Panc1 (cell line): ENCODE measurements around the gene GMEB2. TPM values are rescaled to one million over a fixed set of nuclear protein-coding genes. Genes with fewer than 3 reads are reported as not detected.

ENCODE experiments used
- ATAC-seq: fragments of 200-7000 bp; cut with Tn5 transposase; 2 replicates; pipeline ENCODE4 v1.9.1; 2020; ENCODE audit warnings: mild to moderate bottlenecking, moderate library complexity
- BruUV-seq: library from RNA; stranded (reverse); fragments of 400-500 nt; replicated peaks from 2 replicates; lab custom pipeline; 2021; lab: Mats Ljungman, UMichigan
- CTCF ChIA-PET: fragments of 300-600 bp; sonication (Branson Sonifier 250); formaldehyde crosslinking; loops from one replicate; lab custom pipeline; 2022; ENCODE audit warnings: antibody characterized with exemption; lab: Charles Lee
- POLR2A ChIA-PET: fragments of 300-600 bp; sonication (Branson Sonifier 250); formaldehyde crosslinking; loops from one replicate; lab custom pipeline; 2022; ENCODE audit warnings: antibody characterized with exemption; lab: Charles Lee
- DNase-seq: peaks from one replicate; pipeline ENCODE4 v3.0.0-alpha.2; 2010; ENCODE audit warnings: low read depth, low spot score
- H3K27ac ChIP-seq: 2 replicates; pipeline ENCODE4 v1.5.1; 2011; ENCODE audit warnings: mild to moderate bottlenecking, low read length, inconsistent platforms
- H3K27me3 ChIP-seq: fragments of 200-500 bp; sonication (Bioruptor generic); 2 replicates; pipeline ENCODE4 v1.6.0; 2014; ENCODE audit warnings: low read length, inconsistent platforms; ENCODE audit not compliant: control insufficient read depth, insufficient read depth
- H3K36me3 ChIP-seq: fragments of 200-500 bp; sonication (Bioruptor generic); 2 replicates; pipeline ENCODE4 v1.5.1; 2014; ENCODE audit warnings: inconsistent platforms, mild to moderate bottlenecking, low read length, moderate library complexity; ENCODE audit not compliant: control insufficient read depth, insufficient read depth
- H3K4me1 ChIP-seq: 2 replicates; pipeline ENCODE4 v1.5.1; 2011; ENCODE audit warnings: inconsistent platforms, mild to moderate bottlenecking, low read length, moderate library complexity; ENCODE audit not compliant: control insufficient read depth, insufficient read depth
- H3K4me3 ChIP-seq, 2 experiments: 2 replicates each; pipeline ENCODE4 v1.5.1; 2011 to 2012; ENCODE audit warnings: low read depth in 2 of 2, low read length in 2 of 2, mild to moderate bottlenecking in 2 of 2, inconsistent platforms in 1 of 2, moderate library complexity in 1 of 2
- H3K9me3 ChIP-seq: fragments of 200-500 bp; sonication (Bioruptor generic); 2 replicates; pipeline ENCODE4 v1.5.1; 2014; ENCODE audit warnings: low read depth, mild to moderate bottlenecking, inconsistent platforms, low read length, moderate library complexity; ENCODE audit not compliant: control insufficient read depth, insufficient read depth
- POLR2AphosphoS5 ChIP-seq: IDR thresholded peaks from 2 replicates; pipeline ENCODE4 v1.6.1; 2012; ENCODE audit warnings: mild to moderate bottlenecking, low read depth, low read length, moderate library complexity
- REST ChIP-seq, 2 experiments: IDR thresholded peaks; 2 replicates each; pipeline ENCODE4 v1.6.1; 2011 to 2012; ENCODE audit warnings: low read depth in 2 of 2, control low read depth in 1 of 2, low read length in 1 of 2, mild to moderate bottlenecking in 1 of 2, moderate library complexity in 1 of 2; ENCODE audit not compliant: insufficient read depth in 1 of 2
- SIN3A ChIP-seq: IDR thresholded peaks from 2 replicates; pipeline ENCODE4 v1.6.1; 2012; ENCODE audit warnings: low read depth, mild to moderate bottlenecking, low read length, moderate library complexity, borderline replicate concordance; ENCODE audit not compliant: insufficient read depth
- TCF7L2 ChIP-seq: IDR thresholded peaks from 2 replicates; pipeline ENCODE4 v1.6.1; 2011; ENCODE audit warnings: mild to moderate bottlenecking, low read depth, low read length, inconsistent platforms
- in situ Hi-C: cut with HindIII; loops from 2 replicates; pipeline ENCODE4 v1.10.0; 2016; ENCODE audit warnings: low sequenced_read_pairs, low pct_unique_long_range_greater_than_20kb
- intact Hi-C: fragments of 100-400 bp; cut with micrococcal nuclease; formaldehyde crosslinking; loops from one replicate; pipeline ENCODE4 v1.10.0; 2022; ENCODE audit not compliant: unreplicated experiment
- total RNA-seq: library from RNA; stranded (reverse); gene quantifications from one replicate; pipeline ENCODE4 v1.2.1, GENCODE V29; 2021; ENCODE audit not compliant: unreplicated experiment
- TF ChIP-seq, protein P1 (sequence below): fragments of 450-650 bp; IDR thresholded peaks from 2 replicates; pipeline ENCODE4 v1.5.1; 2017; ENCODE audit warnings: mild to moderate bottlenecking

Gene GMEB2
- total RNA-seq, 1 experiment from 2014 or later, result 13.1 TPM

- H3K4me3 ChIP-seq, result no peak overlapping the region
- H3K36me3 ChIP-seq, result no peaks in the 10 kb centered on the region
- in situ Hi-C loops (no loop called here), intact Hi-C loops (no loop called here)
- H3K27ac ChIP-seq, result no peak overlapping the region
- no peak for DNase-seq
- TF ChIP-seq, protein P1, sequence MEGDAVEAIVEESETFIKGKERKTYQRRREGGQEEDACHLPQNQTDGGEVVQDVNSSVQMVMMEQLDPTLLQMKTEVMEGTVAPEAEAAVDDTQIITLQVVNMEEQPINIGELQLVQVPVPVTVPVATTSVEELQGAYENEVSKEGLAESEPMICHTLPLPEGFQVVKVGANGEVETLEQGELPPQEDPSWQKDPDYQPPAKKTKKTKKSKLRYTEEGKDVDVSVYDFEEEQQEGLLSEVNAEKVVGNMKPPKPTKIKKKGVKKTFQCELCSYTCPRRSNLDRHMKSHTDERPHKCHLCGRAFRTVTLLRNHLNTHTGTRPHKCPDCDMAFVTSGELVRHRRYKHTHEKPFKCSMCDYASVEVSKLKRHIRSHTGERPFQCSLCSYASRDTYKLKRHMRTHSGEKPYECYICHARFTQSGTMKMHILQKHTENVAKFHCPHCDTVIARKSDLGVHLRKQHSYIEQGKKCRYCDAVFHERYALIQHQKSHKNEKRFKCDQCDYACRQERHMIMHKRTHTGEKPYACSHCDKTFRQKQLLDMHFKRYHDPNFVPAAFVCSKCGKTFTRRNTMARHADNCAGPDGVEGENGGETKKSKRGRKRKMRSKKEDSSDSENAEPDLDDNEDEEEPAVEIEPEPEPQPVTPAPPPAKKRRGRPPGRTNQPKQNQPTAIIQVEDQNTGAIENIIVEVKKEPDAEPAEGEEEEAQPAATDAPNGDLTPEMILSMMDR, result no peak
- TF ChIP-seq REST (IDR thresholded peaks at IDR 0.05; ENCODE audit: insufficient read depth in 1 of 2, low read depth in 2 of 2, low read length in 1 of 2), result no peak
- no peak for TF ChIP-seq POLR2AphosphoS5
- TF ChIP-seq TCF7L2, result no peak
- TF ChIP-seq SIN3A, result no peak
- POLR2A ChIA-PET, result interaction anchor here (0.5 kb wide), 1 partner anchor 18 kb away, joined by 4 read pairs; no protein-coding TSS in a partner anchor
- peaks cover 10% of the 10 kb centered on the region; the same call in 1 of the 2 replicates for H3K4me1 ChIP-seq
- no peaks in the 10 kb centered on the region for H3K27me3 ChIP-seq
- CTCF ChIA-PET, result no interaction called here
- H3K9me3 ChIP-seq, result no peaks in the 10 kb centered on the region
- no peak for ATAC-seq
- no TSS peak for BruUV-seq
Observed at GRCh38 chr20:63545814-63546213, 81.1 kb downstream of the GMEB2 start.

- intact Hi-C loops (no loop called here), in situ Hi-C loops (no loop called here)
- Histone ChIP-seq H3K36me3 (no peaks in the 10 kb centered on the region), H3K9me3 (no peaks in the 10 kb centered on the region), H3K4me1 (peaks cover 10% of the 10 kb centered on the region; the same call in 1 of the 2 replicates), H3K27me3 (no peaks in the 10 kb centered on the region), H3K4me3 (no peak overlapping the region), H3K27ac (no peak overlapping the region)
- ATAC-seq, result 0 out of 2 replicates have a peak, but pooled peaks have one; percentile 22
- CTCF ChIA-PET, result interaction anchor here (0.5 kb wide), 1 partner anchor 557 kb away, joined by 6 read pairs; no protein-coding TSS in a partner anchor
- BruUV-seq, result no TSS peak
- no peak for TF ChIP-seq REST (IDR thresholded peaks at IDR 0.05; ENCODE audit: insufficient read depth in 1 of 2, low read depth in 2 of 2, low read length in 1 of 2)
- no peak for TF ChIP-seq SIN3A
- TF ChIP-seq, protein P1, result no peak
- no peak for TF ChIP-seq TCF7L2
- TF ChIP-seq POLR2AphosphoS5, result no peak
- DNase-seq, result no peak
- POLR2A ChIA-PET, result no interaction called here
Observed at GRCh38 chr20:63544958-63545516, 81.9 kb downstream of the GMEB2 start.
